ENCODE measurements around the gene GAS1. TPM values are rescaled to one million over a fixed set of nuclear protein-coding genes. Genes with fewer than 3 reads are reported as not detected.

The GAS1 gene
- total RNA-seq, 6 experiments from 2014 or later = 0.93 to 3.7 (median 2.4) TPM

DNA sequence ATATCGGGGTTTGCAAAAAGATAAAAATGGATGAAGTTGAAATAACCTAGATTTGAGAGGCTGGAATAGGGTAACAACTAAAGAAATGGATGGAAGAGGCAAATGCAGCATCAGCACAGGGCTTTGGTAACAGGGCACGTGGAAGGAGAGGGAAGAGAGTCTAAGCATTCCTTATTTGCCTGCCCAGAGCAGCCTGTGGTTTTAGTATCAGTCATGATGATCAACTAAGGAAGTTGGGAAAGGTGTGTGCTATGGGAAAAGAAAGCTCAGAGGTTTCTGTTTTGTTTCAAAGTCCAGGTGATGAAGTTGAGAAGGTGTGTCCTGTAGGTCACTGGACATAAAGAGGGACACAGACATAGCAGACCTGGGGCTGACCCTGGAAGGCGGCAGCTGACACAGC is 28.8 kb downstream of the GAS1 start:
- DNase-seq (no peak), ATAC-seq (no peak)
- H3K9me3 ChIP-seq = no peaks in the 10 kb centered on the region
- WGBS (ENCODE audit: insufficient coverage, low coverage, low lambda C conversion rate, missing lambda C conversion rate) = 63% methylated on average over 3 of the region's 3 CpGs
- H3K4me3 ChIP-seq = no peak overlapping the region
- H3K27me3 ChIP-seq = no peaks in the 10 kb centered on the region
- H3K27ac ChIP-seq = no peak overlapping the region
- intact Hi-C loops (cut with DNase I) = no loop called here
- TF ChIP-seq, protein P1, sequence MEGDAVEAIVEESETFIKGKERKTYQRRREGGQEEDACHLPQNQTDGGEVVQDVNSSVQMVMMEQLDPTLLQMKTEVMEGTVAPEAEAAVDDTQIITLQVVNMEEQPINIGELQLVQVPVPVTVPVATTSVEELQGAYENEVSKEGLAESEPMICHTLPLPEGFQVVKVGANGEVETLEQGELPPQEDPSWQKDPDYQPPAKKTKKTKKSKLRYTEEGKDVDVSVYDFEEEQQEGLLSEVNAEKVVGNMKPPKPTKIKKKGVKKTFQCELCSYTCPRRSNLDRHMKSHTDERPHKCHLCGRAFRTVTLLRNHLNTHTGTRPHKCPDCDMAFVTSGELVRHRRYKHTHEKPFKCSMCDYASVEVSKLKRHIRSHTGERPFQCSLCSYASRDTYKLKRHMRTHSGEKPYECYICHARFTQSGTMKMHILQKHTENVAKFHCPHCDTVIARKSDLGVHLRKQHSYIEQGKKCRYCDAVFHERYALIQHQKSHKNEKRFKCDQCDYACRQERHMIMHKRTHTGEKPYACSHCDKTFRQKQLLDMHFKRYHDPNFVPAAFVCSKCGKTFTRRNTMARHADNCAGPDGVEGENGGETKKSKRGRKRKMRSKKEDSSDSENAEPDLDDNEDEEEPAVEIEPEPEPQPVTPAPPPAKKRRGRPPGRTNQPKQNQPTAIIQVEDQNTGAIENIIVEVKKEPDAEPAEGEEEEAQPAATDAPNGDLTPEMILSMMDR (IDR thresholded peaks at IDR 0.05) = no peak
- no peak for TF ChIP-seq POLR2A (IDR thresholded peaks at IDR 0.05)
- H3K36me3 ChIP-seq = no peaks in the 10 kb centered on the region
- H3K4me1 ChIP-seq = no peaks in the 10 kb centered on the region

DNA sequence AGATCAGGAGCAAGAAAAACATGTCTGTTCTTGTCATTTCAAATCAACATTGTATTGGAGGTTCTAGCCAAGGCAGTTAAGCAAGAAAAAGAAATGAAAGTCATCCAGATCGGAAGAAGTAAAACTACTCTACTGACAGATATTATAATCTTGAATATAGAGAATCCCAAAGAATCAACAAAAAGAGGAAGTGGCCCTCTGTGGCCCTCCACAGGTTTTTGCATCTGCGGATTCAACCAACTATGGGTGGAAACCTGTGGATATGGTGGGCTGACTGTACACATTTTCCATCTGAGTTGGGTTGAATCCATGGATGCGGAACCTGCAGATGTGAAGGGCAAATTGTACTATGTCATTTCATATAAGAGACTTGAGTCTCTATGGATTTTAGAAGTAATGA is 35.1 kb downstream of the GAS1 start:
- no peaks in the 10 kb centered on the region for H3K4me1 ChIP-seq
- WGBS (ENCODE audit: insufficient coverage, low coverage, low lambda C conversion rate, missing lambda C conversion rate) = 63% methylated on average over 3 of the region's 3 CpGs
- intact Hi-C loops (cut with DNase I) = no loop called here
- ATAC-seq (no peak), DNase-seq (no peak)
- TF ChIP-seq POLR2A (IDR thresholded peaks at IDR 0.05) = no peak
- TF ChIP-seq, protein P1 (IDR thresholded peaks at IDR 0.05) = no peak
- no peaks in the 10 kb centered on the region for H3K27me3 ChIP-seq
- no peak overlapping the region for H3K4me3 ChIP-seq
- H3K36me3 ChIP-seq = no peaks in the 10 kb centered on the region
- H3K27ac ChIP-seq = no peak overlapping the region
- H3K9me3 ChIP-seq = no peaks in the 10 kb centered on the region

DNA sequence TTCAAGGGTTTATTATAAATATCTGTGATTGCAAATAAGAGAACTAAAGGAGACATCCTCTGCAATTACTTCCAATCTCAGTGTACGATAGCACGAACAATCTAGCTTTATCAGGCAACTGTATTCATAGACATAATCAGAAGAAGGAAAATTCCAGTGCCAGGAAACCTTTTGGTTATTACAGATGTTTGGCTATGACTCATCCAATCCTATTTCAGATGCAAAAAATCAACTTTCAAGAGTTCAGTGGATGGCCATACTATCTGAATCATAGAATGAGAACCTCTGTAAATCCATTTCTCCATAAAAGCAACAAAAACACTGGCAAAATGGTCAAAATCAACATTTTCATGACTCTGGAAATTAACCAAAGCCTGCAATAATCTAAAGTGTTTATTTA is 37.9 kb downstream of the GAS1 start:
- no peaks in the 10 kb centered on the region for H3K27me3 ChIP-seq
- H3K4me3 ChIP-seq = no peak overlapping the region
- no peak for DNase-seq
- intact Hi-C loops (cut with DNase I) = no loop called here
- H3K27ac ChIP-seq = no peak overlapping the region
- H3K36me3 ChIP-seq = no peaks in the 10 kb centered on the region
- no peaks in the 10 kb centered on the region for H3K9me3 ChIP-seq
- no peaks in the 10 kb centered on the region for H3K4me1 ChIP-seq
- TF ChIP-seq, protein P1 (IDR thresholded peaks at IDR 0.05) = no peak
- TF ChIP-seq POLR2A (IDR thresholded peaks at IDR 0.05) = no peak
- 85% methylated on average over 2 of the region's 2 CpGs for WGBS (ENCODE audit: insufficient coverage, low coverage, low lambda C conversion rate, missing lambda C conversion rate)
- ATAC-seq = no peak

DNA sequence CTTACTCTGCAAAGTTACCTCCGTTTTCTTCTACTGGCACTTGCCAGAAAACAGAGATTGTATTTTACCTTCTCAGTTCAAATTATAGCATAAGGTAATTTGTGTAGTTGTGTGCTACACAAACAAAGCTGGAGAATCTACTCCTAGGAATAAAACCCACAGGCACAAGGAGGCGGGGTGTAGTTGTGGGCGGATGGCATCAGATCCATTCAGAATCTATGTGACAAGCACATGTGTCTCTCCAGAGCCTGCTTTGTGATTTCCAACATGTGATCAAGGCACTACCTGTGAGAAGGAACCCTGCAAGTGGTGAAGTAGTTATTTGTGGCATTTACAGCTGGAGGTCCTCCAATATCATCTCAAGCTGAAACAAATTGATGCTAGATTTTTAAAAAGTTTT is 39.0 kb downstream of the GAS1 start:
- Histone ChIP-seq H3K27me3 (no peaks in the 10 kb centered on the region), H3K36me3 (no peaks in the 10 kb centered on the region), H3K4me1 (no peaks in the 10 kb centered on the region), H3K9me3 (no peaks in the 10 kb centered on the region), H3K27ac (no peak overlapping the region), H3K4me3 (no peak overlapping the region)
- no peak for ATAC-seq
- intact Hi-C loops (cut with DNase I) = no loop called here
- no peak for DNase-seq
- TF ChIP-seq POLR2A (IDR thresholded peaks at IDR 0.05) = no peak
- TF ChIP-seq, protein P1 (IDR thresholded peaks at IDR 0.05) = no peak
- WGBS (ENCODE audit: insufficient coverage, low coverage, low lambda C conversion rate, missing lambda C conversion rate) = 73% methylated on average over 3 of the region's 3 CpGs

DNA sequence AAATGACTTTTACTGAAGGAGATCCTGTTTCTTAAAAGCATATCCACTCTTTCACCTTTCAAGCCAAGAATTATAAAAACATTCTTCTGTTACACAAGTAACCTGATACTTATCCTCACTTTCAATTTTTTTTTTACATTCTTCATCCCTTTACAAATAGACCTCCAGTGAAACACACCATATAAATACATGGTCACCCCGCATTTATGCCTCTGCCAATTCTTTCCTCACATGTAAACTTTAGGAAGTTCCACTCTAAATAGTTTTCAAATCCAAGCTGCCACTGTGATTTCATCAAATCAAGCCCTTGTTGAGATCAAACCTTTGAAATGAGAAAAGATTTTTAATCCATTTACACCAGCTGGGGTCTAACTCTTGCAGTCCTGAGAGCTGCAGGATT is 40.0 kb downstream of the GAS1 start:
- no peak for DNase-seq

More for the DNA sequence above, 40.0 kb downstream of the GAS1 start:
- Histone ChIP-seq H3K4me1 (no peaks in the 10 kb centered on the region), H3K27ac (no peak overlapping the region), H3K36me3 (no peaks in the 10 kb centered on the region), H3K4me3 (no peak overlapping the region), H3K9me3 (no peaks in the 10 kb centered on the region), H3K27me3 (peaks cover 0 to 5% of the 10 kb centered on the region in 2 donors)
- no peak for TF ChIP-seq POLR2A (IDR thresholded peaks at IDR 0.05)
- WGBS (ENCODE audit: insufficient coverage, low coverage, low lambda C conversion rate, missing lambda C conversion rate) = 50% methylated on average over 1 of the region's 1 CpG
- no peak for ATAC-seq
- intact Hi-C loops (cut with DNase I) = no loop called here

All from right lobe of liver (tissue), 6 donors.